ENCODE results near the gene MAFB.

- TF ChIP-seq CTCF (IDR thresholded peaks at IDR 0.05) = no peak
- no peak for TF ChIP-seq POLR2AphosphoS5 (IDR thresholded peaks at IDR 0.05)
- no peak for TF ChIP-seq EP300 (IDR thresholded peaks at IDR 0.05)
These were observed 40.0 kb upstream of the MAFB start for GRCh38 chr20:40728996-40729395.
